IPS-20b (cell line): Measurements from ENCODE around the gene DHCR24.

Experiments used
- H3K27ac ChIP-seq: one replicate; pipeline ENCODE4 v1.5.1; 2013; ENCODE audit warnings: low read length
- H3K27me3 ChIP-seq: 2 replicates; pipeline ENCODE4 v1.6.1; 2013; ENCODE audit warnings: mild to moderate bottlenecking, low read length, inconsistent platforms; ENCODE audit not compliant: insufficient read depth
- H3K36me3 ChIP-seq: 2 replicates; pipeline ENCODE4 v1.6.1; 2013; ENCODE audit warnings: low read depth, mild to moderate bottlenecking, inconsistent platforms, low read length, moderate library complexity; ENCODE audit not compliant: insufficient read depth
- H3K4me1 ChIP-seq: 2 replicates; pipeline ENCODE4 v1.6.1; 2013; ENCODE audit warnings: mild to moderate bottlenecking, control low read depth, inconsistent platforms, low read length, moderate library complexity; ENCODE audit not compliant: insufficient read depth
- H3K4me3 ChIP-seq: 2 replicates; pipeline ENCODE4 v1.5.1; 2013; ENCODE audit warnings: mild to moderate bottlenecking, low read length, inconsistent platforms
- H3K9ac ChIP-seq: 2 replicates; pipeline ENCODE4 v1.6.1; 2013; ENCODE audit warnings: low read depth, mild to moderate bottlenecking, inconsistent platforms, low read length, moderate library complexity
- H3K9me3 ChIP-seq: 2 replicates; pipeline ENCODE4 v1.6.1; 2013; ENCODE audit warnings: mild to moderate bottlenecking, low read depth, low read length, inconsistent platforms; ENCODE audit not compliant: insufficient read depth

Gene DHCR24

DNA sequence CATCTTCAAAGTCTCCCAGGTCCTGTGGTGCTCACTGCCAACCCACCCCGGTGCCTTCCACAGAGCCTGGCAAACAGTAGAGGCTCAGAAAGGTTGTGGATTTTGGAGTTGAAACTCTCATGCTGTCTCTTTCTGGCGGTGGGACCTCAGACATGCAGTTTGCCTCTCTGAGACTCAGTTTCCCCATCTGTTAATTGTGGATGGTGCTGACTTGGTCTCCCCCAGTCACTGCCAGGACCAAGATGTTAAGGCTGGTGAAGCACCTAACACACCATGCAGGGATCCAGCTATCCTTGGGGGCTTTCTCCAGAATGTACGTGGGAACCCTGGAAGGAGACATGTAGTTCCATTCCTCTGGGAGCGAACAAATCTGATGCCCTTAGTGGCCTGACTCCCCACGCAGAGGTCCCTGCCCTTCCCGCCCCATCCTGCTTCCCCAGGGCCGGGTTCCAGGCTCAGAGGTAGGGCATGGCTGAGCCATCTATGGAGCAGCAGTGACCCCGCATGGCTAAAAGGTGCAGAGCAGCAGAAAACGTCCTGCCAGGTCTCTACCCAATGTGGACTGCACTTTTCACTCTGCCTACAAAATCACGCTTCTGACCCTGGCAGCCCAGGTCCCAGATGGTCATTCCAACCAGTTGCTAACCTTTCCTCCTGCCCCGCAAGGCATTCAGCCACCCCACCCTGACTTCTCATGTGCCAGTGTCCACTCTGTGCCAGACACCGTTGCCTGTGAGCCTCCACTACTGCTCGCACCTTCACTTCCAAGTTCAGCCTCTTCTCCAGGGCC lies 76.6 kb downstream of the DHCR24 start:
- no peak overlapping the region for H3K4me3 ChIP-seq
- H3K27ac ChIP-seq = no peak overlapping the region
- H3K4me1 ChIP-seq = peaks cover 13% of the 10 kb centered on the region; the same call in 1 of the 2 replicates
- H3K9ac ChIP-seq = no peak overlapping the region
- peaks cover 11% of the 10 kb centered on the region; the same call in 1 of the 2 replicates for H3K27me3 ChIP-seq
- no peaks in the 10 kb centered on the region for H3K36me3 ChIP-seq
- H3K9me3 ChIP-seq = no peaks in the 10 kb centered on the region

DNA sequence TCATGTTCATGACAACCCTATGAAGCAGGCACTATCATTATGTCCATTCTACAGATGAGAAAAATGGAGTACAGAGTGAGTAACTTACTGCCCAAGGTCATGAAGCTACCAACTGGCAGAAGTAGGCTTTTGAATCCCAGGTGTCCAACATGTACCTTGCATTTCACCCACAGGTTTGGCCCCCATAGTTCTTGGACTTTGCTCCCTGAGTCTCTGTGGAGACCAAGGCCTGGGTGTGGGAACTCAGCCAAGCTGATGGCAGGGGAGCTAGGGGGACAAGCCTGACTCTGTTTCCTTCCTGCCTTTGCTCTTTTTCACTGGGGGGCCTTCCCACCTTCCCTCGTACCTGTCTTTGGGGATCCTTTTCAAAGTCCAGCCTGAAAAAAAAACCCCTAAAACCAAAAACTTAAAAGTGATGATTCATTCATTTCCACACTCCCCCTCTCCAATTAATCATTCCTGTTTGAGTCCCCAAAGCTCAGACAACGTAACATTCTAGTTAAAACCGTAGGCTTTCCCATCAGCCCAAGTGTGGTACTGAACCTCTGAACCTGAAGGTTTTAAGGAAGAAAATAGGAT lies 77.4 kb downstream of the DHCR24 start:
- Histone ChIP-seq H3K4me1 (peaks cover 13% of the 10 kb centered on the region; the same call in 1 of the 2 replicates), H3K9ac (no peak overlapping the region), H3K36me3 (no peaks in the 10 kb centered on the region), H3K27ac (no peak overlapping the region), H3K27me3 (peaks cover 7% of the 10 kb centered on the region; the same call in 1 of the 2 replicates), H3K9me3 (no peaks in the 10 kb centered on the region), H3K4me3 (no peak overlapping the region)

GRCh38 chr1:54808443-54809207 lies 78.4 kb downstream of the DHCR24 start:
- no peaks in the 10 kb centered on the region for H3K9me3 ChIP-seq
- H3K27ac ChIP-seq = no peak overlapping the region
- peaks cover 7% of the 10 kb centered on the region; the same call in 1 of the 2 replicates for H3K27me3 ChIP-seq
- no peaks in the 10 kb centered on the region for H3K36me3 ChIP-seq
- no peak overlapping the region for H3K4me3 ChIP-seq
- peaks cover 5% of the 10 kb centered on the region; the same call in 1 of the 2 replicates for H3K4me1 ChIP-seq
- H3K9ac ChIP-seq = no peak overlapping the region

DNA sequence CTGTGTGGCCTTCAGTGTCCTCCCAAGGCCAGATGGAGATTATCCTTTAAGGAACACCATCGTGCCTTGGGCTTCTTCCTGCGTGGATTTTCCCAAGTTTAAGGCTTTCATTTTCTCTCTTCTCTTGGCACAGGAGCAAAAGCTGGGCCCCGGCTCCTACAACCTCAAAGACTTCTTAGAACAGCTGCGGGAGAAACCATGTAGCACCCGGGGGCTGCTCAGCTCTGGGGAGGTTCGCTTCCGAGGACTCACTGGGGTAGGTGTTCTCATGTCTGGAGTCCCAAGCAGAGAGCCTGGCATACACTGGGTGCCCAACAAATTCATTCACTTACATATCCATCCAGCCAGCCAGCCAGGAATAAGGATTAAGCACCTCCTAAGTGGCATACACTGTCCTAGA lies 79.2 kb downstream of the DHCR24 start:
- Histone ChIP-seq H3K4me3 (no peak overlapping the region), H3K27ac (no peak overlapping the region), H3K9me3 (no peaks in the 10 kb centered on the region), H3K9ac (no peak overlapping the region), H3K27me3 (peaks cover 7% of the 10 kb centered on the region; the same call in 1 of the 2 replicates), H3K36me3 (no peaks in the 10 kb centered on the region), H3K4me1 (no peaks in the 10 kb centered on the region)

GRCh38 chr1:54806931-54807611 lies 79.9 kb downstream of the DHCR24 start:
- Histone ChIP-seq H3K9me3 (no peaks in the 10 kb centered on the region), H3K4me3 (no peak overlapping the region), H3K27ac (no peak overlapping the region), H3K9ac (no peak overlapping the region), H3K27me3 (peaks cover 7% of the 10 kb centered on the region; the same call in 1 of the 2 replicates), H3K36me3 (no peaks in the 10 kb centered on the region), H3K4me1 (no peaks in the 10 kb centered on the region)

- Histone ChIP-seq H3K9me3 (no peaks in the 10 kb centered on the region), H3K4me3 (no peak overlapping the region), H3K4me1 (no peaks in the 10 kb centered on the region), H3K27me3 (peaks cover 12% of the 10 kb centered on the region), H3K27ac (no peak overlapping the region), H3K9ac (no peak overlapping the region), H3K36me3 (no peaks in the 10 kb centered on the region)
Measured at GRCh38 chr1:54805981-54806381, 81.0 kb downstream of the DHCR24 start.

GRCh38 chr1:54805466-54805865 lies 81.5 kb downstream of the DHCR24 start:
- Histone ChIP-seq H3K4me3 (no peak overlapping the region), H3K27me3 (peaks cover 16% of the 10 kb centered on the region), H3K36me3 (no peaks in the 10 kb centered on the region), H3K27ac (no peak overlapping the region), H3K9ac (no peak overlapping the region), H3K4me1 (no peaks in the 10 kb centered on the region), H3K9me3 (no peaks in the 10 kb centered on the region)

GRCh38 chr1:54804471-54805132 lies 82.4 kb downstream of the DHCR24 start:
- Histone ChIP-seq H3K4me1 (no peaks in the 10 kb centered on the region), H3K4me3 (no peak overlapping the region), H3K36me3 (no peaks in the 10 kb centered on the region), H3K9ac (no peak overlapping the region), H3K27ac (no peak overlapping the region), H3K9me3 (no peaks in the 10 kb centered on the region), H3K27me3 (peaks cover 24% of the 10 kb centered on the region)

DNA sequence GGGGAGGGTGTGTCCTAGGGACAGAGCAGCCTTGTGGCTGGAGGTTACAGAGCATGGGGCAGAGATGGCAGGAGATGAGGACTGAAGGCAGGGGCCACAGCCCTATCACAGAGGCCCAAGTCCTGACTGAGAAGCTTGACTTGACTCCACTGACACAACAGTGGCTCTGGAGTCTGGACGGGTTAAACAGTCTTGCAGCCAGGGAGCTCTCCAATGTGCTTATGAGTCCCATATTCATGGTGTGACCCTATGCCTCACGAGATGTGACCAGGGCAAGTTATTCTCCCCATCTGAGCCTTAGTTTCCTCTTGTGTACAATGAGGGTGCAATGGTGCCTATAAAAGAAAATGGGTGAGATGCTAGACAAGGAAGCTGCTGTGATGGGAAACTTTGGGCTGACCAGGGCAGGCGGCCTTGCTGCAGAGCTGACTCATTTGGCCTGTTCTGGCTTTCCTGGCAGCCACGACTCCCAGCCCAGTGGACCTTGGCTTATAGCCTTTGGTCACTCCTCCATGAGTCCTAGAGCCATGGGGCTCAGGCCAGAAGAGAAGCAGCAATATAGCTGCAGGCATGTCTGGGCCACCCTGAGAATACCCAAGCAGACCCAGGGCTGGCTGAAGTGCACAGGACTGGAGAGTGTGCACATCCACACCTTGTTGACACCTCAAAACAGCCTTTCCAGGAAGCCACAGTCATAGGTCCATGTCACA lies 83.1 kb downstream of the DHCR24 start:
- H3K36me3 ChIP-seq = no peaks in the 10 kb centered on the region
- H3K27me3 ChIP-seq = peaks cover 26% of the 10 kb centered on the region
- no peak overlapping the region for H3K27ac ChIP-seq
- no peaks in the 10 kb centered on the region for H3K4me1 ChIP-seq
- no peak overlapping the region for H3K4me3 ChIP-seq
- H3K9ac ChIP-seq = no peak overlapping the region
- no peaks in the 10 kb centered on the region for H3K9me3 ChIP-seq

GRCh38 chr1:54800899-54801759 lies 85.9 kb downstream of the DHCR24 start, which contains the start of gene TTC22:
TSS of gene TTC22 (minus strand) at chr1:54801323. CDS start at chr1:54801163, 160 bp downstream.
- H3K9ac ChIP-seq = no peak within 1 kb of the TSS; the same call in 1 of the 2 replicates
- no peaks in the 10 kb centered on the region for H3K4me1 ChIP-seq
- no peaks in the 10 kb centered on the region for H3K36me3 ChIP-seq
- H3K27me3 ChIP-seq = peaks cover 26% of the 10 kb centered on the region
- H3K4me3 ChIP-seq = peak within 1 kb of the TSS; percentile 51; the same call in 1 of the 2 replicates
- no peak within 1 kb of the TSS for H3K27ac ChIP-seq
- no peaks in the 10 kb centered on the region for H3K9me3 ChIP-seq
